HepG2 (cell line): ENCODE results near the gene CLASP1. TPM values are rescaled to one million over a fixed set of nuclear protein-coding genes. Genes with fewer than 3 reads are reported as not detected.

Experiments used
- ADNP ChIP-seq: sonication (generic); formaldehyde crosslinking; IDR thresholded peaks from 2 replicates; pipeline ENCODE4 v1.4.0; 2020; ENCODE audit warnings: missing genetic modification reagents
- ARID2 ChIP-seq: sonication (generic); formaldehyde crosslinking; IDR thresholded peaks from 2 replicates; pipeline ENCODE4 v1.8.1; 2022; ENCODE audit warnings: mild to moderate bottlenecking, missing genetic modification reagents, borderline replicate concordance
- MATR3 ChIP-seq: sonication (generic); formaldehyde crosslinking; IDR thresholded peaks from 2 replicates; pipeline ENCODE4 v1.4.0; 2020; ENCODE audit warnings: missing genetic modification reagents
- MTF1 ChIP-seq: sonication (generic); formaldehyde crosslinking; IDR thresholded peaks from 2 replicates; pipeline ENCODE4 v1.5.0; 2020; ENCODE audit warnings: missing genetic modification reagents
- MXD4 ChIP-seq: IDR thresholded peaks from 2 replicates; pipeline ENCODE4 v1.6.1; 2016; ENCODE audit warnings: mild to moderate bottlenecking, missing biosample characterization, missing genetic modification reagents
- NCOA5 ChIP-seq: sonication (generic); formaldehyde crosslinking; IDR thresholded peaks from 2 replicates; pipeline ENCODE4 v1.4.0; 2020; ENCODE audit warnings: missing genetic modification reagents
- NPAS2 ChIP-seq: sonication (generic); formaldehyde crosslinking; IDR thresholded peaks from 2 replicates; pipeline ENCODE4 v1.8.0; 2022; ENCODE audit warnings: mild to moderate bottlenecking, missing genetic modification reagents, borderline replicate concordance
- SALL1 ChIP-seq: sonication (generic); formaldehyde crosslinking; IDR thresholded peaks from 2 replicates; pipeline ENCODE4 v1.8.0; 2022; ENCODE audit warnings: mild to moderate bottlenecking, missing genetic modification reagents
- SNRNP70 ChIP-seq: fragments of 200-400 bp; formaldehyde crosslinking; IDR thresholded peaks from 2 replicates; pipeline ENCODE4 v1.6.1; 2017; ENCODE audit warnings: mild to moderate bottlenecking, low read depth, low read length, moderate library complexity
- TCF7 ChIP-seq: sonication (generic); IDR thresholded peaks from 2 replicates; pipeline ENCODE4 v1.6.1; 2016; ENCODE audit warnings: antibody characterized with exemption, low read depth
- ZBTB8A ChIP-seq: sonication (generic); formaldehyde crosslinking; IDR thresholded peaks from 2 replicates; pipeline ENCODE4 v1.4.0; 2020; ENCODE audit warnings: mild to moderate bottlenecking, low read depth, missing genetic modification reagents, borderline replicate concordance
- ZFAT ChIP-seq: sonication (generic); formaldehyde crosslinking; conservative IDR thresholded peaks from 2 replicates; pipeline ENCODE4 v1.8.1; 2023; ENCODE audit warnings: missing genetic modification reagents, inconsistent platforms
- ZFP62 ChIP-seq: sonication (generic); formaldehyde crosslinking; IDR thresholded peaks from 2 replicates; pipeline ENCODE4 v1.4.0; 2020; ENCODE audit warnings: missing genetic modification reagents
- ZNF232 ChIP-seq: sonication (generic); formaldehyde crosslinking; IDR thresholded peaks from 2 replicates; pipeline ENCODE4 v1.4.0; 2020; ENCODE audit warnings: missing genetic modification reagents, borderline replicate concordance
- ZNF572 ChIP-seq: sonication (generic); formaldehyde crosslinking; IDR thresholded peaks from 2 replicates; pipeline ENCODE4 v1.5.1; 2020; ENCODE audit warnings: mild to moderate bottlenecking, missing genetic modification reagents
- ZNF577 ChIP-seq: sonication (generic); formaldehyde crosslinking; IDR thresholded peaks from 2 replicates; pipeline ENCODE4 v1.4.0; 2020; ENCODE audit warnings: mild to moderate bottlenecking, low read depth, missing genetic modification reagents, borderline replicate concordance
- ZNF790 ChIP-seq: sonication (generic); formaldehyde crosslinking; IDR thresholded peaks from 2 replicates; pipeline ENCODE4 v1.8.0; 2022; ENCODE audit warnings: missing genetic modification reagents, mild to moderate bottlenecking, borderline replicate concordance
- ZNF841 ChIP-seq: sonication (generic); formaldehyde crosslinking; IDR thresholded peaks from 2 replicates; pipeline ENCODE4 v1.8.1; 2023; ENCODE audit warnings: missing genetic modification reagents, borderline replicate concordance
- polyA plus RNA-seq, 8 experiments: library from polyadenylated mRNA; depleted of rRNA in 3 of 8; stranded (reverse) in 7 of 8; unstranded in 1 of 8; fragments of >200 nt; fragmentation: Illumina TruSeq in 4 of 8; extraction: Trizol in 4 of 8; gene quantifications; 2 replicates each; pipeline versions ENCODE4 v1.2.1 to v1.2.3, GENCODE V29; 2011 to 2016; ENCODE audit warnings: low read depth in 4 of 8, missing spikeins in 1 of 8, mixed read lengths in 1 of 8; ENCODE audit not compliant: insufficient read depth in 1 of 8
- total RNA-seq, 5 experiments: library from RNA; depleted of rRNA; stranded (reverse); fragments of >200 nt; fragmentation: Illumina TruSeq; extraction: Trizol; gene quantifications; 2 replicates each; pipeline ENCODE4 v1.2.3, GENCODE V29; 2016; ENCODE audit warnings: low read depth in 1 of 5
- TF ChIP-seq, protein P1 (sequence below): sonication (generic); formaldehyde crosslinking; IDR thresholded peaks from 2 replicates; pipeline ENCODE4 v1.8.0; 2022; ENCODE audit warnings: mild to moderate bottlenecking, missing genetic modification reagents
- TF ChIP-seq, protein P2 (sequence below): sonication (generic); IDR thresholded peaks from 2 replicates; pipeline ENCODE4 v1.6.1; 2016; ENCODE audit warnings: low read depth, borderline replicate concordance
- TF ChIP-seq, protein P3 (sequence below): sonication (generic); formaldehyde crosslinking; IDR thresholded peaks from 2 replicates; pipeline ENCODE4 v1.4.0; 2020; ENCODE audit warnings: missing genetic modification reagents, mild to moderate bottlenecking, borderline replicate concordance
- TF ChIP-seq, protein P4 (sequence below): sonication (generic); formaldehyde crosslinking; IDR thresholded peaks from 2 replicates; pipeline ENCODE4 v1.8.1; 2023; ENCODE audit warnings: mild to moderate bottlenecking, moderate library complexity, missing genetic modification reagents
- TF ChIP-seq, protein P5 (sequence below): IDR thresholded peaks from 2 replicates; pipeline ENCODE4 v1.6.1; 2016; ENCODE audit warnings: missing genetic modification reagents, missing compliant biosample characterization

The CLASP1 gene
- total and polyA plus RNA-seq, 2 of the 13 experiments (the other 11 are each of a cell fraction or from before 2014, with no cell fraction given): 11.7 to 47.9 TPM

DNA sequence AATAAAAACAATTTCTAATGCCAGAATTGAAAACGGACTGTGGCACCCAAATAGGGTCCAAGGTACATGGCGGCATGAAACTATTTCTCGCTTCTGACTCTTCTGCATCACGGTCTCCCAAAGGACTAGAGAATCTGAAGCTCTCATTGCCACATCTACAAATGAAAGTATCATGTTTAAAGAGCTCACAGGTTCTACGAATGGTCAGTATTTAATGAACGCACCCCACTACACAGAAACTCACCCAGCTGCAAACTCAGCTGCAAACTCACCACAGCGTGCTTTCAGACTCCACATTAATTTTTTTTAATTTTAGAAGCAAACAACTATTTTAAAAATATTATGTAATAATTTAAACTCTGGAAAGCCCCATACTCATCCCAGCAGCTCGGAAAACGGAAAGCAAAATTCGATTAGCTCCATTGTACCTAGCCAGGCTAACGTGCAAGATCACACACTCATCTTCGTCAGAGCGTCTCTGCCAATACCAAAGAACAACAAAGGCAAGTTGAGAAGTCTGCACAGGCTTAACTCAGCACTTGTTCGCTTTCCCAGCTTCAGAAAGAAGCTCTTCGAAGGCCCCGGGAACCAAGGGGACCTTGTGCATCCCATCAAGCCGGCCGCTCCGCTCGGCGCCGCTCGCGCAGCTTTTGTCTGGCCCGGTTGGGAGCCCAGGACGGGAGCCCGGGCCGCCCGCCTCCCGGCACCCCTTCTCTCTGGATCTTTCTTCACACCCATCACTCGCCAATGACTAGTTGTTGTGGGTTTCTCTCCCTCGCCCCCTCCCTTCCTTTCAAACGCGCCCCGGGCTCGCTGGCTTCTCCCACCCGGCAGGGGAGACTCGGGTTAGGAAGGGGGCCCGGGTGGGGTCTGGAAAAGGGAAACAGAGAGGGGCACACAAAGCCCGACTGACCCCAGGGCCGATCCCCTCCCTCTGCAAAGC lies 785 bp downstream of the CLASP1 start (continued):
- TF ChIP-seq, protein P1, sequence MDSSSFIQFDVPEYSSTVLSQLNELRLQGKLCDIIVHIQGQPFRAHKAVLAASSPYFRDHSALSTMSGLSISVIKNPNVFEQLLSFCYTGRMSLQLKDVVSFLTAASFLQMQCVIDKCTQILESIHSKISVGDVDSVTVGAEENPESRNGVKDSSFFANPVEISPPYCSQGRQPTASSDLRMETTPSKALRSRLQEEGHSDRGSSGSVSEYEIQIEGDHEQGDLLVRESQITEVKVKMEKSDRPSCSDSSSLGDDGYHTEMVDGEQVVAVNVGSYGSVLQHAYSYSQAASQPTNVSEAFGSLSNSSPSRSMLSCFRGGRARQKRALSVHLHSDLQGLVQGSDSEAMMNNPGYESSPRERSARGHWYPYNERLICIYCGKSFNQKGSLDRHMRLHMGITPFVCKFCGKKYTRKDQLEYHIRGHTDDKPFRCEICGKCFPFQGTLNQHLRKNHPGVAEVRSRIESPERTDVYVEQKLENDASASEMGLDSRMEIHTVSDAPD (CRISPR knock-in tag): 0 out of 2 replicates have a peak, but pooled peaks have one; percentile 26
- peak; percentile 76; the same call in 1 of the 2 replicates for TF ChIP-seq ZNF572 (CRISPR knock-in tag)
- TF ChIP-seq SALL1: no peak
- TF ChIP-seq MTF1 (CRISPR knock-in tag): no peak
- TF ChIP-seq ZNF841 (CRISPR knock-in tag): no peak
- TF ChIP-seq, protein P2, sequence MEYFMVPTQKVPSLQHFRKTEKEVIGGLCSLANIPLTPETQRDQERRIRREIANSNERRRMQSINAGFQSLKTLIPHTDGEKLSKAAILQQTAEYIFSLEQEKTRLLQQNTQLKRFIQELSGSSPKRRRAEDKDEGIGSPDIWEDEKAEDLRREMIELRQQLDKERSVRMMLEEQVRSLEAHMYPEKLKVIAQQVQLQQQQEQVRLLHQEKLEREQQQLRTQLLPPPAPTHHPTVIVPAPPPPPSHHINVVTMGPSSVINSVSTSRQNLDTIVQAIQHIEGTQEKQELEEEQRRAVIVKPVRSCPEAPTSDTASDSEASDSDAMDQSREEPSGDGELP: no peak
- TF ChIP-seq TCF7: no peak
- TF ChIP-seq NCOA5: no peak
- no peak for TF ChIP-seq ZNF790
- no peak for TF ChIP-seq MATR3 (CRISPR knock-in tag)
- TF ChIP-seq, protein P3, sequence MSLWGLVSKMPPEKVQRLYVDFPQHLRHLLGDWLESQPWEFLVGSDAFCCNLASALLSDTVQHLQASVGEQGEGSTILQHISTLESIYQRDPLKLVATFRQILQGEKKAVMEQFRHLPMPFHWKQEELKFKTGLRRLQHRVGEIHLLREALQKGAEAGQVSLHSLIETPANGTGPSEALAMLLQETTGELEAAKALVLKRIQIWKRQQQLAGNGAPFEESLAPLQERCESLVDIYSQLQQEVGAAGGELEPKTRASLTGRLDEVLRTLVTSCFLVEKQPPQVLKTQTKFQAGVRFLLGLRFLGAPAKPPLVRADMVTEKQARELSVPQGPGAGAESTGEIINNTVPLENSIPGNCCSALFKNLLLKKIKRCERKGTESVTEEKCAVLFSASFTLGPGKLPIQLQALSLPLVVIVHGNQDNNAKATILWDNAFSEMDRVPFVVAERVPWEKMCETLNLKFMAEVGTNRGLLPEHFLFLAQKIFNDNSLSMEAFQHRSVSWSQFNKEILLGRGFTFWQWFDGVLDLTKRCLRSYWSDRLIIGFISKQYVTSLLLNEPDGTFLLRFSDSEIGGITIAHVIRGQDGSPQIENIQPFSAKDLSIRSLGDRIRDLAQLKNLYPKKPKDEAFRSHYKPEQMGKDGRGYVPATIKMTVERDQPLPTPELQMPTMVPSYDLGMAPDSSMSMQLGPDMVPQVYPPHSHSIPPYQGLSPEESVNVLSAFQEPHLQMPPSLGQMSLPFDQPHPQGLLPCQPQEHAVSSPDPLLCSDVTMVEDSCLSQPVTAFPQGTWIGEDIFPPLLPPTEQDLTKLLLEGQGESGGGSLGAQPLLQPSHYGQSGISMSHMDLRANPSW (CRISPR knock-in tag): no peak
- no peak for TF ChIP-seq ZFP62
- no peak for TF ChIP-seq ZBTB8A (CRISPR knock-in tag)
- no peak for TF ChIP-seq SNRNP70
- TF ChIP-seq ADNP (CRISPR knock-in tag): no peak
- TF ChIP-seq, protein P4, sequence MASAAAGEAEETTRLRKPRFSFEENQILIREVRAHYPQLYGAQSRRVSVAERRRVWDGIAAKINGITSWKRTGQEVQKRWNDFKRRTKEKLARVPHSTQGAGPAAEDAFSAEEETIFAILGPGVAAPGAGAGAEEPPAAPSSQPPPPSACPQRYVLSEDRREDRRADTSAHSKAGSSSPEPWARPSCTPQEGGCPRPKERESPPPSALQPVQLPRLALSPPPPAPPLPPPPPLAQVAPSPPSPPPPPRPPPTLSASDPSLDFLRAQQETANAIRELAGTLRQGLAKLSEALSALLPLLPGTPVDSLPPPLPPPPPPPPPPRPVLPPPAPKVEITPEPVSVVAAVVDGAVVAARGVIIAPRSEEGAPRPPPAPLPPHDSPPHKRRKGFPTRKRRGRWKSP (CRISPR knock-in tag): peak; percentile 44; the same call in 1 of the 2 replicates
- no peak for TF ChIP-seq ZNF577 (CRISPR knock-in tag)
- TF ChIP-seq ARID2 (CRISPR knock-in tag): no peak; the same call in 1 of the 2 replicates
- TF ChIP-seq, protein P5, sequence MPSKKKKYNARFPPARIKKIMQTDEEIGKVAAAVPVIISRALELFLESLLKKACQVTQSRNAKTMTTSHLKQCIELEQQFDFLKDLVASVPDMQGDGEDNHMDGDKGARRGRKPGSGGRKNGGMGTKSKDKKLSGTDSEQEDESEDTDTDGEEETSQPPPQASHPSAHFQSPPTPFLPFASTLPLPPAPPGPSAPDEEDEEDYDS (CRISPR knock-in tag): no peak
- no peak for TF ChIP-seq NPAS2 (CRISPR knock-in tag)
- TF ChIP-seq MXD4 (CRISPR knock-in tag): no peak
- 0 out of 2 replicates have a peak, but pooled peaks have one; percentile 10 for TF ChIP-seq ZFAT
- TF ChIP-seq ZNF232 (CRISPR knock-in tag): 0 out of 2 replicates have a peak, but pooled peaks have one; percentile 33
